ENCODE measurements around the gene SPPL2A.

DNA sequence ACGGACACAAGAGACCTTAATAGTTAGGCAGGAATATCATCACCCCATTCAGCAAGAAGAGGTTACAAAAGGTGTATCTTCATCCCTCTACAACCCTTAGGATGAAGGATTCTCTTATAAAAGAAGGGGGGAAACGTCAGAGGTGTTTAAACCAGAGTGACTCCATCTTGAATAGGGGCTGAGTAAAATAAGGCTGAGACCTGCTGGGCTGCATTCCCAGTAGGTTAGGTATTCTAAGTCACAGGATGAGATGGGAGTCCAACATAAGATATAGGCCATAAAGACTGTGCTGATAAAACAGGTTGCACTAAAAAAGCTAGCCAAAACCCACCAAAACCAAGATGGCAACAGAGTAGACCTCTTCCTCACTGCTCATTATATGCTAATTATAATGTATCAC lies 95.4 kb downstream of the SPPL2A start:
- TF ChIP-seq GATA2 (IDR thresholded peaks at IDR 0.05; ENCODE audit: low read depth, low read length) = no peak
- no peak for TF ChIP-seq GATA3 (IDR thresholded peaks at IDR 0.05; ENCODE audit: low read depth, low read length)

Measured in SH-SY5Y (cell line).